Fibroblast of skin of abdomen (primary cell): ENCODE data around the gene TSC22D1.

Source experiments
- DNase-seq: peaks from one replicate; pipeline ENCODE4 v3.0.0-alpha.2; 2013

TSC22D1 gene

DNA sequence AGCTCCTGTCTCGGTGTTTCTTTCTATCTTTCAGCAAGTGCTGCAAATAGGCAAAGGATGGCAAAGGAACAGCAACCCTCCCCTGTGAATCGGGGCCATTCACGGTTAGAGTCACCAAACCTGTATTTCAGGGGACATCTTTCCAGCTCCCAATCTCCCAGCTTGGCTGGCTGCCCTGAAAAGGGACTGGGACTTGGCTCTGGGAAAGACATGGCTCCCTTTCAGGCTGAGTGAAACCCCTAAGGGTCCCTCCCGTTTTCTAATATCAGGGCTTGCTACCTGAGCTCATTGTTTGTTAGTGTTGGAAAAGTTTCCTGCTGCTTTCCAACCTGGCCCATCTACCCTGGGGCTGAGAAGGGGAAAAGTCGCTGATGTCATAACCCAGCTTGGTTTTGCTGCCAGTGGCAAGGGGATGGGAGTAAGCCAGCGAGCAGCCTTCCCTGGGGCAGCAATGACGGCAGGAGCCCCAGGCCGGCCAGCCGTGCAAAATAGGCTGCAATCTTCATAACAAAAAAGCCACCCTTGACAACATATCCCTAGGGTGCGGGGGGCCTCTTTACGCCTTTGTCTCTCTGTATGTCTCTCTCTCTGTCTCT is 172.6 kb downstream of the TSC22D1 start:
- DNase-seq = no peak

DNA sequence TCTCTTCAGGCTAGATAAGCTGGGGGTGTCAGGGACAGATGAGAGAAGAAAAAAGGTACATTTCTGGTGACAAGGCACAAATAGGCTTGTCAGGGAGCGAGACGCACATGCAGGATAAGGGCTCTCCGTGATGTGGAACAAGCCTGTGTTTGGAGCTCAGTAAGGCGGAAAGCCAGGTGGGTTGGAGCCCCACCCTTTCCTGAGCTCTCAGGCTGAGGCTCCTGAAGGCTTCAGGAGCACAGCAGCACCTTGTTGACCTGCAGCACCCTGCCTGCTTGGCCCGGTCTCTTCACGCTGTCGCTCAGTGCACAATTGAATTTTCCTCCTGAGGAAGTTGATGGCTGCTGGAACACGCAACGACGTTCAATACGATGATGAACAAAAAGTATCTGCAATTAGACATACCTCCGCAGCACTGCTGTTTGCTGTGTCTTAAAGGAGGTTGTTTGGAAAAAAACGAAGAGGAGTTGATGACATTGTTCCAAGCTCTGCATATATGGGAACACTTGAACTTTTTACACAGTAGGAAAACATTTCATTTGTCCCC is 173.2 kb downstream of the TSC22D1 start:
- DNase-seq = no peak

DNA sequence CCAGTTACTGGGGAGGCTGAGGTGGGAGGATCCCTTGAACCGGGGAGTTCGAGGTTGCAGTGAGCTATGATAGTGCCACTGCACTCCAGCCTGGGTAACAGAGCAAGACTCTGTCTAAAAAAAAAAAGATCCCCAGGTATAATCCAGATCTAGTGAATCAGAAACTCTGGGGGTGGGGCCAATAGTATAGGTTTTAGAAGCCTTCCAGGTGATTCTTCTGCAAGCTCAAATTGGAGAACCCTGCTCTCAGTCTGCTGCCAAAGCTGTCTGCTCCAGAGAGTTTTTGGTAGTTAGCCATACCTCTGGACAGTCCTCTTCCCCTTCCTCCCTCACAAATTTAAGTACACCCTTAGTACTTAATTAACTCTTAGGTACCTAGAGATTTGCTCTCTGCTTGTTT is 174.6 kb downstream of the TSC22D1 start:
- DNase-seq = no peak

DNA sequence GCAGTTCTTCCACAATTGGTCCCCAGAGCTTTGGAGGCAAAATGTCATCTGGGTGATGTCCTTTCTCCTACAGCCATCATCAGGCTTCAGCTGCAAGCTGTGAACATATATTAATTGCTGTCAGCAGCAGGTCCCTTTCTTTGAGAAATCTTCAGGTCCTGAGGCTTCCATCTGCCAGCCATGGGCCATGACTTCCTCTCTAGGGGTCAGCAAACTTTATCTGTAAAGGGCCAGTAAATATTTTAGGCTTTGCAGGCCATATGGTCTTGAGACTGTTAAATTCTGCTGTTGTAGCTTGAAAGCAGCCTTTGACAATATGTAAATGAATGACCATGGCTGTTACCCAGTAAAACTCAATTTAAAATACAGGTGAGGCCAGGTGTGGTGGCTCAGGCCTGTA is 175.4 kb downstream of the TSC22D1 start:
- no peak for DNase-seq

DNA sequence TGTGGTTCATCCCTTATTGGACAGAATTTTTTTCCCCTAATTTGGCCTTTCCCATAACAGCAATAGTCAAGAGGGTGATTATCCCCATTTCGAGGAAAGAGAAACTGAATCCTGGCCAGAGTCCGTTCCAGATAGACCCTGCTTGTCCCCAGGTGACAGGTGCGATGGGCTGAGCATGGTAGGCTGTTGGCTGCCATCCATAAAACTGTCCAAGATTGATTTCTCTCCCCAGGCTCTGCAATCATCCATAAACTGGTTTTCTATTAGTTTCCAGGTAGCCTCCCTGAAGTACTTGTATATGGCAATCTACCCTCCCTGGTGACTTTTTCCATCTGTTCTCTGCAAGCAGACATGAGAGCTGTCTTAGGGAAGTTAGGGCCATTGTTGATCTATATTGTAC is 177.1 kb downstream of the TSC22D1 start:
- DNase-seq = no peak

DNA sequence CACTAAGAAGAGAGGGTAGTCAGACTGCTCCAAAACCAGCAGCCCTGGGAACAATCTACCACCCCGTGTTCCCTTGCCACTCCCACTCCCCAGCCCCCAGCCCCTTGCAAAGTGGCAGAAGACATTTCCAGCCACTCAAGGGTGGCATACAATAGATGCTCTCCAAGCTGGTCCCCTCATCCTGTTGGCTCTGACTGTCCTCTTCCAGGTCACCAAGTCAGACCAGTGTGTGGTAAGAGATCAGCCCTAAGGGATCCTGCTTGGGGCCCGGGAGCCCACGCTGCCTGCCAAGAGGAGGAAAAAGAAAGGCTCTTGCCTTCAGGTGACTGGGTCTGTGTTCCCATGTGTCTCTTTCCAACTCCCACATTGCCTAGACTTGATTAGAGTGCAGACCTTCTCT is 177.5 kb downstream of the TSC22D1 start:
- no peak for DNase-seq

DNA sequence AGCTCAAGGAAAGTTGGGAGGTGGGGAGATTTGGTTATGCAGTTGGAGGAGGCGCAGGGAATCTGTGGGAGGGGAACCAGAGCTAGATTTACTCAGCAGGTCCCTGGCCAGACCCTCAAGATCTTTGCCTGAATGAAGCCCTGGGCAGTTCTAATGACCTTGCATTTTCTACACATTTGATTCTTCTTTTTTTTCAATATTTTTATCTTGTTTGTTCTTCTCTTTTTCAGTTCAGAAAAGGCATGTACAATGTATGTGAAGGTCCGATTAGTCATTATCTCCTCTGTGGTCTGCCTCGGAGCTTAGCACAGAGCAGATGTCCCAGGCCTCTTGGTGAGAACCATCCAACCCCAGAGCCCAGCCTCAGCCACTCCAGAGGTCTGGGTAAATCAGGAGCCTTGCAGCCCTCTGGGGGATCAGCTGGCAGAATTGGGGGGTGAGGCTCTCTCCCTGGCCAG is 178.3 kb downstream of the TSC22D1 start:
- no peak for DNase-seq

DNA sequence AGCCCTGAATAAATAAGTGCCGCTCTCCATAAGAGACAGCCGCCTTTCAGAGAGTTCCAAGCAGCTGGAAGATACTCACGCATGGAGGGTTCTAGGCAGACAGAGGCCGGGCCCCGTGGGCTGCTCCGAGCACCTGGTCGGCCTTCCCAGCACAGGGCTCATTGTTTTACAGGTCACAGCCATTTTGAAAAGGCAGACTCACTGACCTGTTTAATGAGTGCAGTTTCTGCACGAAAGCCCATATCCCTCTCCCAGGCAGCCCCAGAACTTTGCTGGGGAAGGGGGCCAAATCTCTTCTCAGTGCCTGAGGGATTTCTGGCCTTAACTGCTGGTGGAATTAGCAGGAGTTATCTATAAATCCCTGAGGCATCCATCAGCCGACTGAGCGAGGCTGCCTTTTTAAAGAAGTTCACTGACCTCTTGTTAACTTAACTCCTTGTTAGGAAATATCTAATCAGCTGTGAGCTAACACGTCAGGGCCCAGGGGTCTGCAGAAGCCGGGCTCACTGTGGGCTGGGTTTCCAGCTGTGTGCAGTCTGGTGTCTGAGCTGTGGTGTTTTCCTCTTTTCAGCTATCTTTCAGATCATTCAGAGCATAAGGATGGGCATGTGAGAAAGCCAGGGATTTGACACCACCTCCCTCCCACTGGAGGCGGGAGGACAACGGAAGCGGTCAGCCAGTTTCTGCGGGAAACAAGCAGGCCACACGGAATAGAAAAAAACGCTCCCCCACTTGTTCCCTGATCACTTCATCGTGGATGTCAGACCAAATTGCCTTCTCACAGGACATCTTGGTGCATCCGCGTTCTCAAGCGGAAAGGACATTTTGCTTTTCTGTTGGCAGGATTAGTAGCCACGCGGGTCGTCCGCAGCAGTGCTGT is 179.2 kb downstream of the TSC22D1 start:
- DNase-seq = peak; percentile 50

DNA sequence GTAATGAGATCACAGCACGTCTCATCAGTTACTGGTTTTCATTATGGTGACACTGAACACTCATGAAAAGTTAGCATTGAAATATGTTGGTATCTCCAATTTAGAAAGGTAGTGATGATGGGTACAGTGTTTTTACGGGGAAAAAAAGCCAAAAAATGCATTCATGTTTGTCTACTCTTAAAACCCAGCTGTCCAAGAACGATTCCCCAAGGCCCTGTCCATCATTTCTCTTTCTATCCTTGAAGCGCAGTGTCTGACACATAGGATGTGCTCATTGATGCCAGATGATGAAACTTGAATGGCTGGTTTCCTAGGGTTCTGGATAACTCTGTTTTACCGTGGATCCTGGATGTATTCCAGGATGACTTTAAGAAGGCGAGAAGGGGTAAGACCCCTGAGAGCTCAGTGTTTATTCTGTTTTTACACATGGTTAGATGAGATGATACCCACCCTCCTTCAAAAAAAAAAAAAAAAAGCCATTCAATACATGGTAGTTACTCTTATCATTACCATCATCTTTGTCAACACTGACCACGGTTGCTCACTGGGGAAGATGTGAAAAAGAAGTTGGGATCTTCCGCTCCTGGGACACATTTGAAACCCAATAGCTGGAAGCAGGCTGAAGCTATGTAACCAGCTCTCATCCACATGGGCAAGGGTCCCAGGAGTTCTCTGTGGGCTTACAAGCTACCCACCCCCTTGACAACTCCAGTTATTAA is 180.0 kb downstream of the TSC22D1 start:
- peak; percentile 72 for DNase-seq

DNA sequence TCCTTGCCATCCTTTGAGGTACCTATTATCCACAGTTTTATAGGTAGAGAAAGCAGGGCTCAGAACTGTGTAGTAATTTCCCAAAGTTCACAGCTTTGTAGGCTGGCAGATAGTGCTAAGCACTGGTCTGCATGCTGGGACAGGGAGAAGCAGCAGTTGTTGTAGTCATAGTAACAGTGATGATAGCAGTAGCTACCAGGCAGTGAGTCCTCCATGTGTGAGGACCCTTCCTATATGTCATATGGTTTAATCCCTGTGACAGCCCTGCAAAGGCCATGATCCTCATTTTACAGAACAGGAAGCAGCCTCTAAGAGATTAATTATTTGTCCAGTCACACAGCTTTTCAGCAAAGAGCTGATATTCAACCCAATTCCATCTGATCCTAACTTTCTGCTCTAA is 181.5 kb downstream of the TSC22D1 start:
- DNase-seq = no peak

DNA sequence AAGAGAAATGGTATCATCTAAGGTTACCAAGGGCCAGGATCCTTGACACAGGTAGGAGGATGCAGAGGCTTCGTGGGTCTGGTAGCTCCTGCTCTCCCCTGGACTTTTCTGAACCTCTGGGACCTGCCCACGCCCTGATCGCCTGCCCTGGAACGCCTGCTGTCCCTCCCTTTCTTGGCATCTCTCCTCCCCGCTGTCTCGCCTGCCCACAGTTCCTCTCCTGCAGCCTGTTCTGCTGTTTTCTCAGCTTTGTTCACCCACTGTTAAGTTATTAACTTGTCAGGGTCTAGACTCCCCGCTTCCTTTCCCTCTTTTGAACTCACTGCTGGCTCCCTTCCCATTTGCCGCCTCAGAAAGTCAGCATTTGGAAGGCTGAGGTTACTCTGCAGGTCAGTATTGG is 182.7 kb downstream of the TSC22D1 start:
- no peak for DNase-seq

DNA sequence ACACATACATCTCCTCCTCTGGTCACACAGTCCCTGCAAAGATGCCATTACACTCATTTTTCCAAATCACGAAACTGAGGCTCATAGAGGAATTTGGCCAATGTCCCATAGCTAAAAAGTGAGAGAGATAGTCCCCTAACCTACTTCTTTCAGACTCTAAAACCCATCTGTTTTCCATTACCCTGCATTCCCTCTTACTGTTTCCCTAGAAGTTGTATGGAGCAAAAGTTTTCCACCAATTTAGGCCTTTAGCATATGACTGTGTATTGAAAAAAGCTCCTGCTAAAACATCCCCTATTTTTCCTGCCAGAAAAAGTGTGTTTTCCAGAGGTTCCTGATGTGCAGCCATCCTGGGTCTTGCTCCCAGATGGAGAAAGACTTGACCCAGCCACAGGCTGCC is 186.3 kb downstream of the TSC22D1 start:
- peak; percentile 58 for DNase-seq

DNA sequence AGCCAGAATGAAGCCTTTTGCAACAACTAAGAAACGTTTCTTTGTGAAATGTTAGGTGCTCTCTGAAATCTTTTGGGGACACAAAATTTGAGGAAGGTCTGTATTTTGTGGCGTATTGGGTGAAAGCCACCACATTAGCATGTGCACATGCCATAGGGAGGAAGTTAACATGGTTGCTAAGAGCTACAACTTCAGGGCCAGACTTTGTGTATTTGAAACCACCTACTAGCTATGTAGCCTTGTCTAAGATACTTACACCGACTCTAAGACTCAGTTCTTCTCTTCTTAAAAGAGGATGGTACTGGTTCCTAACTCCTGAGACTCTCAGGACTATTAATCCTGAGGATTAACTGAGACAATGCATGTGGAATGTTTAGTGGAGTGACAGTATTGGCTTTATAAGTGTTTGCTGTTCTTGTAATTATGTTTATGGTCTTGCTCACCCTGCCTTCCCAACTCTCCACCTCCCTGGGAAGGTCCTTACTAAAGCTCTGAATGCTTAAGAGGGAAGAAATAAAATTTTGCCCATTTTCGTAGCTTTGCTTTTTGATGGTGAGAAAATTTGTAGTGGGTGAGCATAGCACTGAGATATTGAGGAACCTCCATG is 187.0 kb downstream of the TSC22D1 start:
- no peak for DNase-seq

DNA sequence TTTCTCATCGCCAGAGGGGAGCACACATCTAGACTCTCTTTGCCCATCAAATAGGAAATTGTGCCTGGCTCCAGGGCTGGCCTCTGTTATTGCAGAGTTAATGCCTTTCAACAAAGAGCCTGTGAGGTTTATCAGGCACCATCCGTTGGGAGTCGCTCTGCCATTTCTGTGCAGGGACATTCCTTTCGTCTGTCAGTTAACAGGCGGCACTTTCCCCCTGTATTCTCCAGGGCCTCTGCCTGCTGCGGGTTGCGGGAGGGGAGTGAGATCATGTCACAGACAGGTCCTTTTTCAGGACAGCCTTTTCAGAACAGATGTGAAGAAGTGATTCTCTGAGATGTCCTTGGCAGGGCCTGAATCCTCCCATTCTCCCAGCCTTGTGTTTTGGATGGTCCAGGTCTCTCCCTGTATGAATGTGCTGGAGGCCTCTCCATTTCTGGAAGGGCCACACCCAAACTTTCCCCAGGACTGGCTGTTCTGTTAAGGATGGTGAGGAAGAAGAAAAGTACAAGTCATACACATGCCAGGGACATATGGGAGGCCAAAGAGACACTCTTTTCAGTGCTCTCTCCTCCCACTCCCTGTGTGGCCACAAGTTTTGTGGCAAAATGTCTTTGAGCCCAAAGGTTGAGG is 187.6 kb downstream of the TSC22D1 start:
- DNase-seq = no peak

DNA sequence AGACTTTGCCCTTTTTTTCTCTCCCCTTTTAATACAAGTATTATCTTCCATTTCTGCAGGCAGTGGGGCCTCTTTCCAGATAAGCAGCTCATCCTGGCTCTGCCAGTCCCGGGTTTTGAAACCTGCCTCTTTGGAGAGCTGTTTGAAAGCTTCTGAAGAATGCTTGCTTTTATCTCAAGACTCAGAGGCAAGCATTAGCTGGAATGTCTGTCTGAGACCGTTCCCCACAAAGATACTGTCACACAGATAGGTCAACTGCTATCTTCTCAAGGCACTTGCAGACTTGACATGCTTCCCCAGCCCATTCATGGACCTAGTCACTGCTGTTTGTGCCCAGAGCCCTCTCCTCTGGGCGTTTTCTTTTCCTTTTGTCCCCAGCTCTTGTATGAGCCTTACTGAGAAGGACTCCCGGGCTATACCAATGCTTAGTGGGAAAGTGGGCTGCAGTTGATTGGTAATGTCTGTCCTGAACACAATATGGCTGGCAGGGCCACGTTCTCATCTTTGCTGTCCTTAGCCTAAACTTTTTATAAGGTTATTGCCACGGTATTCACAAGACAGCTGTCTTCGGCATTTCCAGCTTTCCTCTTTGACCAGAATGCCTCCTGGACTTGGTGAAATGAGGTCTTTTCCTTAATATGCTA is 189.1 kb downstream of the TSC22D1 start:
- DNase-seq = no peak

DNA sequence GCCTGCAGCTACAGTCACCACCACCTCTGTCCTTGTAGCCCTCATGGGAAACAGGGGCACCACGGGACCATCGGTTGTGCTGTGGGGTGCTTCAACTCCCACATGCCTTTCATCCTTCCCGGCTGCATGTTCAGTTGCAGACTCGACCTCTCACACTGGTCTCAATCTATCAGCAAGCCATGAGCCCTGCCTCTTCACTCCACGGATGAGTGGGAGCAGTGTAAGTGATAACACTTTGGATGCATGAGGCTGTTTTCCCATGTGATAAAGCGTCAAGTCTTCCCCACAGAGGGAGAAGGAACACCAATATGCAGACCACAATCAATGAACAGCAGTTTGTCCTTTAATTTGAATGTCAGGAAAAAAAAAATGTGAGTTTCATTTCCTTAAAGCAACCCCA is 190.3 kb downstream of the TSC22D1 start:
- DNase-seq = no peak

DNA sequence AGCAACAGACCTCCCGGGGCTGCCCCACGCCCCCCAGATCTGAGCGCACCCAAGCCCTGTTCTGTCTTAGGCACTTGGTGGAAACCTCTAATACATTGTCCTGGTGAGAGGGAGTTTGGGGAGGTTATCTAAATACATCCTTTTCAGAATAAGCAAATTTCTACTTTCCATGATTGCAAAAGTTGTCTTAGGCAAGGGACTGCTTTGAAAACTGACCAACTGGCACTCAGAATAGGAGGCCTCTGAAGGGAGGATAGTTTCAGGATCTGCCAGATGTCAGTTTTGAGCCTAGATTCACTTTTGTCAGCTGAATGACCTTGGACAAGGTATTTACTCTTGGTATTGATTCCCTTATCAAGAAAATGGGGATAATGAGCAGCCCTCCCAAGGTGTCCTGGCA is 190.7 kb downstream of the TSC22D1 start:
- no peak for DNase-seq

DNA sequence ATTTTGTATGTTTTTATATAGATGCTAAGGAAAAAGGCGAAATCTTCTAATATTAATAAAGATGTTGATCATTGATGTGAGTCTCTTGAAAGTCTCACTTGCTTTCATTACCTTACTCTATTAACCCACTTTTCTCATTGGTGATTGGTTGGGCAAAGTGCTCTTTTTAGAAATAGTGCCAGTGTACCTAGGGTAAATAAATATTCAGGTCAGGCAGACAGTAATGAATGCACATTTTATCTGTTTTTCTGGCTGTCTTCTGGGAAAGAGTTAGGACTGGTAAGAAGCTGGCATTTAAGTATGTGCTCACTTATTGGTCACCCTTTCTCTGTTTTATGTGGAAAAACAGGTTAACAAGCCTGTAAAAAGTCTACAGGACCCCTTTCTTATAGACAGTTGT is 191.4 kb downstream of the TSC22D1 start:
- no peak for DNase-seq

DNA sequence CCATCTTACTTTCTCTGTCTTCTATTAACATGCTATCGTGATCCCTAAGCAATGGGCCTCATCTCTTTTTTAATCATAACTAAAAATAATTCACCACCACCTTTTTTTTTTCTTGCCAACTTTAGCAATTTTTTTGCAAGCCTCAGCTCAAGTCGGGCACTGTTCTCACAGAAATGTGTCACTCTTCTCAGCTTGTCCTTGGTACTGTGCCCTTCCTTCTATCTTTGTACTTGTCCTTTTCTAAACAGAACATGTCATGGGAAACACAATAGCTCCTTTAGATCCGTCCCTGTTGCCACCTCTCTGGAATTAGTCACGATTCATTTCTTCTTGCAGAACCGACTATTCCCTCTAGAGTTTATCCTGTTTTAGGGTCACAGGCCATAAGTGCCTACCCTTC is 192.2 kb downstream of the TSC22D1 start:
- no peak for DNase-seq

DNA sequence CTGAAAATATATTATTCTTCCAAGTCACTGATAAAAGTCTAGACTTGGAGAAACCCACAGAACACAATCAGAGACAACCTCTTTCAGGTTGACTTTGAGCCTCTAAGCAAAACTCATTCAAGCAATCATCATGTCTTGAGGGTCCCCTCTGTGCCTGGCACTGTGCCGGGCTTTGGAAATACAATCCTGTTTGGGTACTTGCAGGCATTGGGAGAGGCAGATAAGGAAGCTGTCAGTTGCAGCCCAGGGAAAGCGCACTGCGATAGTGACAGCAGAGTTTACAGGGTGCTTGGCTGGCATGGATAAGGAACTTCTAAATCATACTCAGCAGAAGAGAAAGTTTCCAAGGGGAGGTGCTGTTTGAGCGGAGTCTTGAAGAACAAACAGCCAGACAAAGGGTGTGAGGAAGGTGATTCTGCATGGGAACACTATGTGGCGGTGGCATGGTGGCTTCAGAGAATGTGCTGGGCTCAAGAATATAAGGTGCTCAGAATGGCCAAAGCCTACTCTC is 193.4 kb downstream of the TSC22D1 start:
- no peak for DNase-seq
